IMR-90 (cell line): Measurements from ENCODE around the gene PPARD. TPM values are rescaled to one million over a fixed set of nuclear protein-coding genes. Genes with fewer than 3 reads are reported as not detected.

Source experiments
- ATAC-seq: fragments of 200-7000 bp; cut with Tn5 transposase; 2 replicates; pipeline ENCODE4 v1.9.1; 2020; ENCODE audit warnings: low read depth, mild to moderate bottlenecking, moderate library complexity
- BruUV-seq: library from RNA; stranded (reverse); fragments of 400-500 nt; replicated peaks from 2 replicates; lab custom pipeline; 2021; lab: Mats Ljungman, UMichigan
- CTCF ChIA-PET: fragments of 300-600 bp; formaldehyde crosslinking; extraction: SDS; loops from one replicate; lab custom pipeline; 2021; ENCODE audit warnings: antibody characterized with exemption; lab: Yijun Ruan, JAX
- POLR2A ChIA-PET: fragments of 300-600 bp; sonication (Branson Sonifier 250); formaldehyde crosslinking; loops from one replicate; lab custom pipeline; 2022; ENCODE audit warnings: antibody characterized with exemption; ENCODE audit not compliant: unreplicated experiment; lab: Charles Lee
- DNase-seq: peaks from one replicate; pipeline ENCODE4 v3.0.0; 2013
- H2AFZ ChIP-seq: replicated peaks from 2 replicates; pipeline ENCODE3; 2013; ENCODE audit warnings: low read length, mild to moderate bottlenecking; ENCODE audit not compliant: poor library complexity
- H2AK5ac ChIP-seq: 2 replicates; pipeline ENCODE4 v1.6.1; 2013; ENCODE audit warnings: low read depth, low read length, inconsistent platforms
- H2AK9ac ChIP-seq: replicated peaks from 2 replicates; pipeline ENCODE3; 2013; ENCODE audit warnings: mild to moderate bottlenecking, low read depth, low read length, moderate library complexity; ENCODE audit not compliant: poor library complexity
- H2BK120ac ChIP-seq: 2 replicates; pipeline ENCODE4 v1.6.1; 2013; ENCODE audit warnings: low read depth, low read length, inconsistent platforms
- H2BK15ac ChIP-seq: 3 replicates; pipeline ENCODE4 v1.6.1; 2013; ENCODE audit warnings: low read depth, low read length, inconsistent platforms
- H2BK20ac ChIP-seq: 2 replicates; pipeline ENCODE4 v1.6.1; 2013; ENCODE audit warnings: low read depth, mild to moderate bottlenecking, inconsistent platforms, low read length, moderate library complexity
- H2BK5ac ChIP-seq: 2 replicates; pipeline ENCODE4 v1.6.1; 2013; ENCODE audit warnings: mild to moderate bottlenecking, low read depth, low read length, inconsistent platforms; ENCODE audit not compliant: poor library complexity, severe bottlenecking
- H3K14ac ChIP-seq: replicated peaks from 2 replicates; pipeline ENCODE4 v1.6.1; 2013; ENCODE audit warnings: low read depth, low read length, inconsistent platforms
- H3K18ac ChIP-seq: 2 replicates; pipeline ENCODE4 v1.6.1; 2013; ENCODE audit warnings: low read depth, low read length, control low read depth
- H3K23ac ChIP-seq: 2 replicates; pipeline ENCODE4 v1.6.1; 2013; ENCODE audit warnings: low read depth, low read length, inconsistent platforms
- H3K27ac ChIP-seq: 2 replicates; pipeline ENCODE4 v1.5.1; 2013; ENCODE audit warnings: mild to moderate bottlenecking, control low read depth, low read length; ENCODE audit not compliant: insufficient read depth
- H3K27me3 ChIP-seq: 2 replicates; pipeline ENCODE4 v1.6.1; 2013; ENCODE audit warnings: low read length; ENCODE audit not compliant: control insufficient read depth, insufficient read depth
- H3K36me3 ChIP-seq: 2 replicates; pipeline ENCODE4 v1.6.1; 2013; ENCODE audit warnings: low read length, mixed read lengths; ENCODE audit not compliant: control insufficient read depth, insufficient read depth
- H3K4ac ChIP-seq: 2 replicates; pipeline ENCODE4 v1.6.1; 2013; ENCODE audit warnings: low read depth, low read length, inconsistent platforms
- H3K4me1 ChIP-seq: 2 replicates; pipeline ENCODE4 v1.6.1; 2013; ENCODE audit warnings: low read length, mixed read lengths; ENCODE audit not compliant: control insufficient read depth, insufficient read depth
- H3K4me2 ChIP-seq: 2 replicates; pipeline ENCODE4 v1.6.1; 2013; ENCODE audit warnings: low read depth, mild to moderate bottlenecking, control low read depth, low read length, moderate library complexity
- H3K4me3 ChIP-seq: 2 replicates; pipeline ENCODE4 v1.5.1; 2013; ENCODE audit warnings: low read depth, mild to moderate bottlenecking, control low read depth, low read length, moderate library complexity; ENCODE audit not compliant: insufficient read depth
- H3K56ac ChIP-seq: 2 replicates; pipeline ENCODE4 v1.6.1; 2013; ENCODE audit warnings: low read length, inconsistent platforms; ENCODE audit not compliant: insufficient read depth; ENCODE audit errors: extremely low read depth
- H3K79me1 ChIP-seq, 2 experiments: 2 replicates each; pipeline ENCODE4 v1.6.1; 2013; ENCODE audit warnings: low read length in 2 of 2, inconsistent platforms in 1 of 2, low read depth in 1 of 2
- H3K9ac ChIP-seq: 2 replicates; pipeline ENCODE4 v1.6.1; 2013; ENCODE audit warnings: low read depth, low read length, control low read depth
- H3K9me1 ChIP-seq: 2 replicates; pipeline ENCODE4 v1.6.1; 2013; ENCODE audit warnings: low read length, inconsistent platforms; ENCODE audit not compliant: insufficient read depth
- H3K9me3 ChIP-seq: 2 replicates; pipeline ENCODE4 v1.6.1; 2013; ENCODE audit warnings: low read length; ENCODE audit not compliant: control insufficient read depth, insufficient read depth
- H4K20me1 ChIP-seq: 2 replicates; pipeline ENCODE4 v1.6.1; 2013; ENCODE audit warnings: low read length, inconsistent platforms; ENCODE audit not compliant: insufficient read depth
- H4K5ac ChIP-seq: 2 replicates; pipeline ENCODE4 v1.6.1; 2013; ENCODE audit warnings: mild to moderate bottlenecking, low read depth, low read length, control low read depth
- H4K8ac ChIP-seq, 2 experiments: 2 replicates each; pipeline ENCODE4 v1.6.1; 2013; ENCODE audit warnings: low read depth in 2 of 2, low read length in 2 of 2, control low read depth in 1 of 2, inconsistent platforms in 1 of 2
- H4K91ac ChIP-seq: 2 replicates; pipeline ENCODE4 v1.6.1; 2013; ENCODE audit warnings: low read depth, low read length, inconsistent platforms; ENCODE audit not compliant: insufficient read depth
- MXI1 ChIP-seq: IDR thresholded peaks from 2 replicates; pipeline ENCODE4 v1.6.1; 2012; ENCODE audit warnings: low read depth, mild to moderate bottlenecking, low read length, moderate library complexity, borderline replicate concordance
- NFE2L2 ChIP-seq: fragments of 150-350 bp; IDR thresholded peaks from 2 replicates; pipeline ENCODE4 v1.6.1; 2016; ENCODE audit warnings: low read depth, mild to moderate bottlenecking, low read length
- POLR2A ChIP-seq: IDR thresholded peaks from 2 replicates; pipeline ENCODE4 v1.6.1; 2012; ENCODE audit warnings: mild to moderate bottlenecking, low read depth, low read length
- WGBS, 2 experiments: methylation state at CpG; one replicate each; pipeline versions ENCODE4 v1.1.5 to v1.1.7; 2013; ENCODE audit warnings: missing lambda C conversion rate in 2 of 2; ENCODE audit not compliant: insufficient read length in 1 of 2; ENCODE audit errors: extremely low coverage in 2 of 2; 5-methylcytosine and 5-hydroxymethylcytosine counted together
- dilution Hi-C: fragments of 300-500 bp; cut with HindIII; formaldehyde crosslinking; loops from one replicate; pipeline ENCODE4 v1.14.3; 2018; ENCODE audit warnings: low sequenced_read_pairs; ENCODE audit not compliant: unreplicated experiment
- in situ Hi-C: fragments of 300-500 bp; cut with MboI; formaldehyde crosslinking; loops from 3 replicates; pipeline ENCODE4 v1.14.3; 2019; ENCODE audit warnings: low sequenced_read_pairs, inconsistent platforms, mixed read lengths
- intact Hi-C: fragments of 100-400 bp; cut with micrococcal nuclease; formaldehyde crosslinking; loops from 2 replicates; pipeline ENCODE4 v1.10.0; 2022
- polyA plus RNA-seq, 3 experiments: library from polyadenylated mRNA; depleted of rRNA; stranded (reverse); fragments of >200 nt; gene quantifications; 2 replicates each; pipeline ENCODE4 v1.2.3, GENCODE V29; 2012; ENCODE audit warnings: low replicate concordance in 1 of 3
- total RNA-seq: library from RNA; depleted of rRNA; stranded (reverse); fragments of >200 nt; gene quantifications from 2 replicates; pipeline ENCODE4 v1.2.3, GENCODE V29; 2012

The PPARD gene
- total and polyA plus RNA-seq, 2 of the 4 experiments (the other 2 are of a cell fraction) = 10.4 to 69.0 TPM

- dilution Hi-C loops = no loop called here
- TF ChIP-seq MXI1 (no peak), NFE2L2 (no peak), POLR2A (no peak)
These were observed 57.8 kb downstream of the PPARD start for GRCh38 chr6:35400111-35400510.

More at GRCh38 chr6:35400111-35400510, 57.8 kb downstream of the PPARD start:
- intact Hi-C loops = no loop called here
- Histone ChIP-seq H3K36me3 (peaks cover 5% of the 10 kb centered on the region; the same call in 1 of the 2 replicates), H2BK20ac (no peak overlapping the region), H3K56ac (no peak overlapping the region), H2AK9ac (no peak overlapping the region), H3K18ac (no peak overlapping the region), H3K4me2 (no peak overlapping the region), H3K14ac (no peak overlapping the region), H3K79me1 (peaks cover 55 to 88% of the 10 kb centered on the region in 2 experiments), H4K20me1 (peaks cover 30% of the 10 kb centered on the region), H4K5ac (no peak overlapping the region), H3K27ac (no peak overlapping the region), H3K23ac (no peak overlapping the region), H3K9me1 (peaks cover 45% of the 10 kb centered on the region), H2BK5ac (no peak overlapping the region), H2BK120ac (no peak overlapping the region), H2BK15ac (no peak overlapping the region), H3K9ac (no peak overlapping the region), H2AFZ (no peak overlapping the region), H3K9me3 (no peaks in the 10 kb centered on the region), H4K8ac (no peak overlapping the region), H2AK5ac (no peak overlapping the region), H4K91ac (no peak overlapping the region), H3K4me3 (no peak overlapping the region), H3K27me3 (no peaks in the 10 kb centered on the region), H3K4me1 (peaks cover 18% of the 10 kb centered on the region), H3K4ac (no peak overlapping the region)
- in situ Hi-C loops = no loop called here
- no CpG with 5 or more reads among the region's 5 CpGs for WGBS, 2 experiments
- ATAC-seq (no peak), DNase-seq (no peak)
- POLR2A ChIA-PET = no interaction called here
- no TSS peak for BruUV-seq
- CTCF ChIA-PET = interaction anchor here (1.4 kb wide), 1 partner anchor 22 kb away, joined by 3 read pairs; no protein-coding TSS in a partner anchor
